Omental fat pad (tissue), 4 donors: ENCODE results near the gene CFAP45. TPM values are rescaled to one million over a fixed set of nuclear protein-coding genes. Genes with fewer than 3 reads are reported as not detected.

Source experiments
- ATAC-seq: fragments of 150-250 bp; one replicate; pipeline ENCODE4 v1.9.1; 2016; ENCODE audit warnings: mild to moderate bottlenecking, moderate library complexity; ENCODE audit not compliant: low FRiP score
- DNase-seq: peaks from one replicate; pipeline ENCODE4 v3.0.0-alpha.2; 2019; ENCODE audit warnings: low spot score
- CTCF ChIP-seq, 3 donors: fragments of 450-650 bp; IDR thresholded peaks; one replicate each; pipeline ENCODE4 v1.5.1; 2016 to 2017; ENCODE audit warnings: antibody characterized with exemption in 3 of 3, mild to moderate bottlenecking in 3 of 3, moderate library complexity in 2 of 3
- total RNA-seq, 4 donors: library from RNA; depleted of rRNA; stranded (reverse); fragments of >200 nt; gene quantifications; one replicate each; pipeline ENCODE4 v1.1.0, GENCODE V29; 2016

CFAP45 gene
- total RNA-seq, 4 donors from 2014 or later = 0.84 to 5.3 (median 0.95) TPM; not detected in 1

- DNase-seq (no peak), ATAC-seq (no peak)
- TF ChIP-seq CTCF (IDR thresholded peaks at IDR 0.05) = no peak
Measured at GRCh38 chr1:159921700-159922504, 21.9 kb upstream of the CFAP45 start.

GRCh38 chr1:159921251-159921650 is 21.3 kb upstream of the CFAP45 start:
- ATAC-seq (no peak), DNase-seq (no peak)
- TF ChIP-seq CTCF (IDR thresholded peaks at IDR 0.05) = no peak

- ATAC-seq = no peak
- no peak for DNase-seq
- no peak for TF ChIP-seq CTCF (IDR thresholded peaks at IDR 0.05)
Measured at GRCh38 chr1:159920651-159921050, 20.7 kb upstream of the CFAP45 start.

GRCh38 chr1:159920202-159920601 is 20.2 kb upstream of the CFAP45 start:
- no peak for ATAC-seq
- no peak for TF ChIP-seq CTCF (IDR thresholded peaks at IDR 0.05)
- no peak for DNase-seq

GRCh38 chr1:159919236-159919865 is 19.4 kb upstream of the CFAP45 start:
- no peak for ATAC-seq
- no peak for TF ChIP-seq CTCF (IDR thresholded peaks at IDR 0.05)
- no peak for DNase-seq

GRCh38 chr1:159918352-159919200 is 18.6 kb upstream of the CFAP45 start:
- no peak for ATAC-seq
- TF ChIP-seq CTCF (IDR thresholded peaks at IDR 0.05) = no peak
- DNase-seq = no peak
